ENCODE data around the gene SDK2. TPM values are rescaled to one million over a fixed set of nuclear protein-coding genes. Genes with fewer than 3 reads are reported as not detected.

Gene SDK2
- total and polyA plus RNA-seq, 2 donors from 2014 or later = 0.37 to 2.4 TPM

GRCh38 chr17:73639932-73640331 lies 4.3 kb downstream of the SDK2 start:
- Histone ChIP-seq H3K4me1 (ENCODE audit: control insufficient read depth in 2 of 3, insufficient read depth in 2 of 3, low read depth in 1 of 3, low read length in 3 of 3) (peaks cover 0 to 5% (median 0%) of the 10 kb centered on the region in 3 donors), H3K9ac (ENCODE audit: low read length in 3 of 3) (no peak overlapping the region), H3K9me3 (ENCODE audit: control insufficient read depth in 2 of 3, insufficient read depth in 1 of 3, low read length in 3 of 3) (no peaks in the 10 kb centered on the region), H3K27me3 (ENCODE audit: control insufficient read depth, insufficient read depth, low read length) (no peaks in the 10 kb centered on the region), H3K4me3 (ENCODE audit: low read length in 3 of 3) (no peak overlapping the region), H3K27ac (ENCODE audit: low read depth in 2 of 2, low read length in 2 of 2) (no peak overlapping the region), H3K36me3 (ENCODE audit: control insufficient read depth in 2 of 3, insufficient read depth in 3 of 3, low read length in 3 of 3) (no peaks in the 10 kb centered on the region)
- TF ChIP-seq CTCF (IDR thresholded peaks at IDR 0.05; ENCODE audit: borderline replicate concordance, extremely low read depth, insufficient read depth) = no peak
- intact Hi-C loops (cut with DNase I) = no loop called here
- FAIRE-seq = no peak
- peak in 2 of 5 donors; percentile 37 to 49 for DNase-seq

GRCh38 chr17:73639322-73639721 lies 4.9 kb downstream of the SDK2 start:
- no peaks in the 10 kb centered on the region for H3K36me3 ChIP-seq (ENCODE audit: control insufficient read depth in 2 of 3, insufficient read depth in 3 of 3, low read length in 3 of 3)
- H3K4me3 ChIP-seq (ENCODE audit: low read length in 3 of 3) = no peak overlapping the region
- FAIRE-seq (no peak), DNase-seq (peak in 1 of 5 donors; percentile 33)
- peaks cover 0 to 5% (median 0%) of the 10 kb centered on the region in 3 donors for H3K4me1 ChIP-seq (ENCODE audit: control insufficient read depth in 2 of 3, insufficient read depth in 2 of 3, low read depth in 1 of 3, low read length in 3 of 3)
- no peak for TF ChIP-seq CTCF (IDR thresholded peaks at IDR 0.05; ENCODE audit: borderline replicate concordance, extremely low read depth, insufficient read depth)
- no peak overlapping the region for H3K27ac ChIP-seq (ENCODE audit: low read depth in 2 of 2, low read length in 2 of 2)
- no peak overlapping the region for H3K9ac ChIP-seq (ENCODE audit: low read length in 3 of 3)
- H3K27me3 ChIP-seq (ENCODE audit: control insufficient read depth, insufficient read depth, low read length) = no peaks in the 10 kb centered on the region
- no peaks in the 10 kb centered on the region for H3K9me3 ChIP-seq (ENCODE audit: control insufficient read depth in 2 of 3, insufficient read depth in 1 of 3, low read length in 3 of 3)
- intact Hi-C loops (cut with DNase I) = no loop called here

- no peak for TF ChIP-seq CTCF (IDR thresholded peaks at IDR 0.05; ENCODE audit: borderline replicate concordance, extremely low read depth, insufficient read depth)
- FAIRE-seq (no peak), DNase-seq (no peak)
- Histone ChIP-seq H3K4me3 (ENCODE audit: low read length in 3 of 3) (no peak overlapping the region), H3K36me3 (ENCODE audit: control insufficient read depth in 2 of 3, insufficient read depth in 3 of 3, low read length in 3 of 3) (no peaks in the 10 kb centered on the region), H3K4me1 (ENCODE audit: control insufficient read depth in 2 of 3, insufficient read depth in 2 of 3, low read depth in 1 of 3, low read length in 3 of 3) (peaks cover 0 to 1% (median 0%) of the 10 kb centered on the region in 3 donors), H3K27me3 (ENCODE audit: control insufficient read depth, insufficient read depth, low read length) (no peaks in the 10 kb centered on the region), H3K9ac (ENCODE audit: low read length in 3 of 3) (no peak overlapping the region), H3K27ac (ENCODE audit: low read depth in 2 of 2, low read length in 2 of 2) (no peak overlapping the region), H3K9me3 (ENCODE audit: control insufficient read depth in 2 of 3, insufficient read depth in 1 of 3, low read length in 3 of 3) (no peaks in the 10 kb centered on the region)
- intact Hi-C loops (cut with DNase I) = no loop called here
Measured at GRCh38 chr17:73638556-73638955, 5.7 kb downstream of the SDK2 start.

- Histone ChIP-seq H3K4me3 (ENCODE audit: low read length in 3 of 3) (no peak overlapping the region), H3K27ac (ENCODE audit: low read depth in 2 of 2, low read length in 2 of 2) (no peak overlapping the region), H3K9me3 (ENCODE audit: control insufficient read depth in 2 of 3, insufficient read depth in 1 of 3, low read length in 3 of 3) (no peaks in the 10 kb centered on the region), H3K36me3 (ENCODE audit: control insufficient read depth in 2 of 3, insufficient read depth in 3 of 3, low read length in 3 of 3) (no peaks in the 10 kb centered on the region), H3K9ac (ENCODE audit: low read length in 3 of 3) (no peak overlapping the region), H3K4me1 (ENCODE audit: control insufficient read depth in 2 of 3, insufficient read depth in 2 of 3, low read depth in 1 of 3, low read length in 3 of 3) (no peaks in the 10 kb centered on the region), H3K27me3 (ENCODE audit: control insufficient read depth, insufficient read depth, low read length) (no peaks in the 10 kb centered on the region)
- FAIRE-seq (no peak), DNase-seq (no peak)
- intact Hi-C loops (cut with DNase I) = no loop called here
- TF ChIP-seq CTCF (IDR thresholded peaks at IDR 0.05; ENCODE audit: borderline replicate concordance, extremely low read depth, insufficient read depth) = no peak
Measured at GRCh38 chr17:73637866-73638265, 6.4 kb downstream of the SDK2 start.

Data from kidney (tissue), 14 donors.